ENCODE results near the gene KRT17.

- TF ChIP-seq POLR2A (IDR thresholded peaks at IDR 0.05; ENCODE audit: low read depth, low read length) = no peak
- TF ChIP-seq CTCF (IDR thresholded peaks at IDR 0.05 in 2 of 3, conservative IDR thresholded peaks at IDR 0.05 in 1 of 3; ENCODE audit: control insufficient read depth in 2 of 3, extremely low read depth in 1 of 3, insufficient read depth in 1 of 3, low read depth in 3 of 3, low read length in 3 of 3) = no peak
These were observed 31.3 kb upstream of the KRT17 start for GRCh38 chr17:41655611-41656111.
